ENCODE data around the gene MUC15. TPM values are rescaled to one million over a fixed set of nuclear protein-coding genes. Genes with fewer than 3 reads are reported as not detected.

The MUC15 gene
- polyA plus RNA-seq, 1 of the 3 experiments (the other 2 are of a cell fraction): not detected

DNA sequence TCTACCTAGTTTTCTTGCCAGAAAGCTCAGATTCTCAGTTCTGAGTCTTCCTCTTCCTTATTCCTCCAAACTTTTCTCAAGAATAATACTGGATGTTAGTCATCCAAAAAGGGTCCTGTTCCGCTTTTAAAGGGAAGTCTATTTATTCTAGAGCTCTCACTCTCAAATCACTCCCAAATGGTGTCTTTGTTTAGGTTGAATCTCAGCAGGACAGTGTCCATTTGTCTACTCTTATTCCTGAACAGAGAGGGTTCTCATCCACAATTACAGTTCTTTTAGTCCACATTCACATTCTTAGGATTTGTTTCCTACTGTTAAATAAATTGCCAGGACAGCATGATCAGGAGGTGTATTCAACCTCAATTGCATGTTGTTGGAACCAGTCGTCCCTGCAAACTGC, 61.3 kb downstream of the MUC15 start:
- H3K9me3 ChIP-seq: no peaks in the 10 kb centered on the region
- 56% methylated on average over 2 of the region's 2 CpGs for WGBS (ENCODE audit: low lambda C conversion rate)
- POLR2A ChIA-PET: no interaction called here

More for the DNA sequence above, 61.3 kb downstream of the MUC15 start:
- no peak overlapping the region for H2AFZ ChIP-seq (ENCODE audit: low read depth)
- no peaks in the 10 kb centered on the region for H4K20me1 ChIP-seq (ENCODE audit: insufficient read depth)
- no peak overlapping the region for H3K27ac ChIP-seq (ENCODE audit: low read depth in 2 of 2, low read length in 1 of 2)
- no peaks in the 10 kb centered on the region for H3K36me3 ChIP-seq (replicated peaks in 1 of 2; ENCODE audit: control insufficient read depth in 1 of 2, insufficient read depth in 2 of 2, low read length in 1 of 2)
- no peaks in the 10 kb centered on the region for H3K9me2 ChIP-seq
- no peak for TF ChIP-seq TAF1 (IDR thresholded peaks at IDR 0.05; ENCODE audit: borderline replicate concordance, low read depth, low read length)
- TF ChIP-seq, protein P1, sequence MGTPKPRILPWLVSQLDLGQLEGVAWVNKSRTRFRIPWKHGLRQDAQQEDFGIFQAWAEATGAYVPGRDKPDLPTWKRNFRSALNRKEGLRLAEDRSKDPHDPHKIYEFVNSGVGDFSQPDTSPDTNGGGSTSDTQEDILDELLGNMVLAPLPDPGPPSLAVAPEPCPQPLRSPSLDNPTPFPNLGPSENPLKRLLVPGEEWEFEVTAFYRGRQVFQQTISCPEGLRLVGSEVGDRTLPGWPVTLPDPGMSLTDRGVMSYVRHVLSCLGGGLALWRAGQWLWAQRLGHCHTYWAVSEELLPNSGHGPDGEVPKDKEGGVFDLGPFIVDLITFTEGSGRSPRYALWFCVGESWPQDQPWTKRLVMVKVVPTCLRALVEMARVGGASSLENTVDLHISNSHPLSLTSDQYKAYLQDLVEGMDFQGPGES (IDR thresholded peaks at IDR 0.05; ENCODE audit: low read depth, low read length): no peak
- no peak for TF ChIP-seq FOXM1 (IDR thresholded peaks at IDR 0.05; ENCODE audit: low read depth)
- no peak for TF ChIP-seq RCOR1 (IDR thresholded peaks at IDR 0.05; ENCODE audit: low read length)
- no peak for TF ChIP-seq FOSL2 (IDR thresholded peaks at IDR 0.05; ENCODE audit: borderline replicate concordance, low read depth)
- no peak for TF ChIP-seq RXRA (IDR thresholded peaks at IDR 0.05; ENCODE audit: borderline replicate concordance, low read depth)
- TF ChIP-seq, protein P2, sequence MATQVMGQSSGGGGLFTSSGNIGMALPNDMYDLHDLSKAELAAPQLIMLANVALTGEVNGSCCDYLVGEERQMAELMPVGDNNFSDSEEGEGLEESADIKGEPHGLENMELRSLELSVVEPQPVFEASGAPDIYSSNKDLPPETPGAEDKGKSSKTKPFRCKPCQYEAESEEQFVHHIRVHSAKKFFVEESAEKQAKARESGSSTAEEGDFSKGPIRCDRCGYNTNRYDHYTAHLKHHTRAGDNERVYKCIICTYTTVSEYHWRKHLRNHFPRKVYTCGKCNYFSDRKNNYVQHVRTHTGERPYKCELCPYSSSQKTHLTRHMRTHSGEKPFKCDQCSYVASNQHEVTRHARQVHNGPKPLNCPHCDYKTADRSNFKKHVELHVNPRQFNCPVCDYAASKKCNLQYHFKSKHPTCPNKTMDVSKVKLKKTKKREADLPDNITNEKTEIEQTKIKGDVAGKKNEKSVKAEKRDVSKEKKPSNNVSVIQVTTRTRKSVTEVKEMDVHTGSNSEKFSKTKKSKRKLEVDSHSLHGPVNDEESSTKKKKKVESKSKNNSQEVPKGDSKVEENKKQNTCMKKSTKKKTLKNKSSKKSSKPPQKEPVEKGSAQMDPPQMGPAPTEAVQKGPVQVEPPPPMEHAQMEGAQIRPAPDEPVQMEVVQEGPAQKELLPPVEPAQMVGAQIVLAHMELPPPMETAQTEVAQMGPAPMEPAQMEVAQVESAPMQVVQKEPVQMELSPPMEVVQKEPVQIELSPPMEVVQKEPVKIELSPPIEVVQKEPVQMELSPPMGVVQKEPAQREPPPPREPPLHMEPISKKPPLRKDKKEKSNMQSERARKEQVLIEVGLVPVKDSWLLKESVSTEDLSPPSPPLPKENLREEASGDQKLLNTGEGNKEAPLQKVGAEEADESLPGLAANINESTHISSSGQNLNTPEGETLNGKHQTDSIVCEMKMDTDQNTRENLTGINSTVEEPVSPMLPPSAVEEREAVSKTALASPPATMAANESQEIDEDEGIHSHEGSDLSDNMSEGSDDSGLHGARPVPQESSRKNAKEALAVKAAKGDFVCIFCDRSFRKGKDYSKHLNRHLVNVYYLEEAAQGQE (IDR thresholded peaks at IDR 0.05; ENCODE audit: low read depth, low read length): no peak
- TF ChIP-seq, protein P3, sequence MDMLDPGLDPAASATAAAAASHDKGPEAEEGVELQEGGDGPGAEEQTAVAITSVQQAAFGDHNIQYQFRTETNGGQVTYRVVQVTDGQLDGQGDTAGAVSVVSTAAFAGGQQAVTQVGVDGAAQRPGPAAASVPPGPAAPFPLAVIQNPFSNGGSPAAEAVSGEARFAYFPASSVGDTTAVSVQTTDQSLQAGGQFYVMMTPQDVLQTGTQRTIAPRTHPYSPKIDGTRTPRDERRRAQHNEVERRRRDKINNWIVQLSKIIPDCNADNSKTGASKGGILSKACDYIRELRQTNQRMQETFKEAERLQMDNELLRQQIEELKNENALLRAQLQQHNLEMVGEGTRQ (IDR thresholded peaks at IDR 0.05; ENCODE audit: borderline replicate concordance, low read depth, low read length): no peak
- no peak for TF ChIP-seq RFX5 (IDR thresholded peaks at IDR 0.05; ENCODE audit: low read length)
- no peak for TF ChIP-seq CHD2 (IDR thresholded peaks at IDR 0.05; ENCODE audit: low read length, partially characterized antibody)
- no peak for TF ChIP-seq SMC3 (IDR thresholded peaks at IDR 0.05; ENCODE audit: low read depth, low read length)
- TF ChIP-seq RAD21 (IDR thresholded peaks at IDR 0.05; ENCODE audit: low read length): no peak
- TF ChIP-seq, protein P4, sequence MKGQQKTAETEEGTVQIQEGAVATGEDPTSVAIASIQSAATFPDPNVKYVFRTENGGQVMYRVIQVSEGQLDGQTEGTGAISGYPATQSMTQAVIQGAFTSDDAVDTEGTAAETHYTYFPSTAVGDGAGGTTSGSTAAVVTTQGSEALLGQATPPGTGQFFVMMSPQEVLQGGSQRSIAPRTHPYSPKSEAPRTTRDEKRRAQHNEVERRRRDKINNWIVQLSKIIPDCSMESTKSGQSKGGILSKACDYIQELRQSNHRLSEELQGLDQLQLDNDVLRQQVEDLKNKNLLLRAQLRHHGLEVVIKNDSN (IDR thresholded peaks at IDR 0.05; ENCODE audit: borderline replicate concordance, low read depth): no peak
- CTCF ChIA-PET: interaction anchor here (1.1 to 1.5 kb wide), 2 partner anchors 11 to 15 kb away, joined by 3 read pairs; no protein-coding TSS in a partner anchor
- H3K79me2 ChIP-seq (ENCODE audit: insufficient read depth): no peaks in the 10 kb centered on the region
- H3K4me1 ChIP-seq (ENCODE audit: control insufficient read depth in 1 of 2, insufficient read depth in 2 of 2, low read depth in 1 of 2, low read length in 1 of 2): no peaks in the 10 kb centered on the region
- H3K4me3 ChIP-seq (ENCODE audit: low read depth in 2 of 2, low read length in 1 of 2): no peak overlapping the region
- H3K4me2 ChIP-seq: no peak overlapping the region
- H3K9ac ChIP-seq: no peak overlapping the region
- no peak for DNase-seq
- H3F3A ChIP-seq (replicated peaks; ENCODE audit: insufficient read depth): no peaks in the 10 kb centered on the region
- H3K27me3 ChIP-seq (ENCODE audit: insufficient read depth): no peaks in the 10 kb centered on the region

Measured in SK-N-SH (cell line).